Activated CD8-positive, alpha-beta memory T cell treated with anti-CD3 and anti-CD28 coated beads, Interleukin-2, amount 10 ng/mL, durations not matched to agents 7 days and 5 days (primary cell): ENCODE data around the gene MEIS1. TPM values are rescaled to one million over a fixed set of nuclear protein-coding genes. Genes with fewer than 3 reads are reported as not detected.
A peak's percentile ranks its signal among the peaks of the same experiment; 100 is the strongest.
"Not testable (repeated sequence)": the region's sequence is repeated elsewhere in the genome, so short reads cannot be mapped to it uniquely, and the experiment has no call there.

Source experiments
- ATAC-seq: fragments of 150-1000 bp; cut with Tn5 transposase; one replicate; pipeline ENCODE4 v1.10.0; 2021; ENCODE audit warnings: moderate library complexity
- CTCF ChIA-PET: fragments of 350-600 bp; sonication (Branson Sonifier 250); formaldehyde crosslinking; loops from one replicate; lab custom pipeline; 2021; ENCODE audit warnings: antibody characterized with exemption; lab: Charles Lee
- DNase-seq: peaks from one replicate; pipeline ENCODE4 v3.0.0-alpha.2; 2020
- H3K27ac Mint-ChIP-seq: one replicate; pipeline ENCODE4 v1.8.0; 2021; ENCODE audit warnings: mild to moderate bottlenecking, mixed read lengths
- H3K27me3 Mint-ChIP-seq: one replicate; pipeline ENCODE4 v1.8.0; 2021; ENCODE audit warnings: mixed read lengths
- H3K36me3 Mint-ChIP-seq: one replicate; pipeline ENCODE4 v1.8.0; 2021; ENCODE audit warnings: mild to moderate bottlenecking, mixed read lengths
- H3K4me1 Mint-ChIP-seq: one replicate; pipeline ENCODE4 v1.8.0; 2021; ENCODE audit warnings: mixed read lengths
- H3K4me3 Mint-ChIP-seq: one replicate; pipeline ENCODE4 v1.8.0; 2021; ENCODE audit warnings: mild to moderate bottlenecking, moderate library complexity, mixed read lengths
- H3K9me3 Mint-ChIP-seq: one replicate; pipeline ENCODE4 v1.8.0; 2022; ENCODE audit warnings: low read depth, mixed read lengths
- total RNA-seq, 2 experiments: library from RNA; stranded (reverse); gene quantifications; one replicate each; pipeline ENCODE4 v1.2.3, GENCODE V29; 2021

MEIS1 gene
- total RNA-seq: not detected

- ATAC-seq (peak; percentile 86), DNase-seq (peak; percentile 72)
- Mint-ChIP-seq H3K4me1 (peaks cover 26% of the 10 kb centered on the region), H3K36me3 (peaks cover 3% of the 10 kb centered on the region), H3K9me3 (no peaks in the 10 kb centered on the region), H3K27me3 (peaks cover 95% of the 10 kb centered on the region), H3K27ac (no peak within 1 kb of the TSS), H3K4me3 (peak within 1 kb of the TSS; percentile 70)
- CTCF ChIA-PET: no interaction called here
Observed at GRCh38 chr2:66434679-66435548, at the start of gene MEIS1. Gene MEIS1, plus strand, starts transcription at chr2:66435125. Its CDS starts 732 bp downstream, at chr2:66435857.

- H3K4me3 Mint-ChIP-seq: no peak overlapping the region
- no peaks in the 10 kb centered on the region for H3K27me3 Mint-ChIP-seq
- no peak for ATAC-seq
- CTCF ChIA-PET: no interaction called here
- H3K27ac Mint-ChIP-seq: no peak overlapping the region
- H3K36me3 Mint-ChIP-seq: no peaks in the 10 kb centered on the region
- no peaks in the 10 kb centered on the region for H3K4me1 Mint-ChIP-seq
- no peak for DNase-seq
- H3K9me3 Mint-ChIP-seq: no peaks in the 10 kb centered on the region
Observed at GRCh38 chr2:66387016-66387753, 47.7 kb upstream of the MEIS1 start.

- Mint-ChIP-seq H3K4me1 (no peaks in the 10 kb centered on the region), H3K27me3 (no peaks in the 10 kb centered on the region), H3K9me3 (no peaks in the 10 kb centered on the region), H3K4me3 (no peak overlapping the region), H3K36me3 (no peaks in the 10 kb centered on the region), H3K27ac (no peak overlapping the region)
- DNase-seq: no peak
- CTCF ChIA-PET: no interaction called here
- no peak for ATAC-seq
Observed at GRCh38 chr2:66389651-66390131, 45.2 kb upstream of the MEIS1 start.

GRCh38 chr2:66390152-66390551 lies 44.8 kb upstream of the MEIS1 start:
- no peaks in the 10 kb centered on the region for H3K36me3 Mint-ChIP-seq
- no peak overlapping the region for H3K27ac Mint-ChIP-seq
- DNase-seq (no peak), ATAC-seq (no peak)
- H3K4me1 Mint-ChIP-seq: no peaks in the 10 kb centered on the region
- H3K4me3 Mint-ChIP-seq: no peak overlapping the region
- no peaks in the 10 kb centered on the region for H3K27me3 Mint-ChIP-seq
- CTCF ChIA-PET: no interaction called here
- no peaks in the 10 kb centered on the region for H3K9me3 Mint-ChIP-seq

- H3K4me1 Mint-ChIP-seq: no peaks in the 10 kb centered on the region
- DNase-seq (no peak), ATAC-seq (no peak)
- H3K27me3 Mint-ChIP-seq: no peaks in the 10 kb centered on the region
- H3K27ac Mint-ChIP-seq: no peak overlapping the region
- no peaks in the 10 kb centered on the region for H3K9me3 Mint-ChIP-seq
- no peak overlapping the region for H3K4me3 Mint-ChIP-seq
- H3K36me3 Mint-ChIP-seq: no peaks in the 10 kb centered on the region
- CTCF ChIA-PET: no interaction called here
Observed at GRCh38 chr2:66390811-66391210, 44.1 kb upstream of the MEIS1 start.

GRCh38 chr2:66391240-66391639 lies 43.7 kb upstream of the MEIS1 start:
- H3K27ac Mint-ChIP-seq, H3K4me1 Mint-ChIP-seq, H3K9me3 Mint-ChIP-seq, H3K36me3 Mint-ChIP-seq, ATAC-seq, H3K27me3 Mint-ChIP-seq, DNase-seq, H3K4me3 Mint-ChIP-seq, CTCF ChIA-PET: not testable (repeated sequence)

GRCh38 chr2:66405473-66405872 lies 29.5 kb upstream of the MEIS1 start:
- no peak for ATAC-seq
- CTCF ChIA-PET: no interaction called here
- Mint-ChIP-seq H3K9me3 (peaks cover 6% of the 10 kb centered on the region), H3K4me3 (no peak overlapping the region), H3K27ac (no peak overlapping the region), H3K4me1 (no peaks in the 10 kb centered on the region), H3K27me3 (no peaks in the 10 kb centered on the region), H3K36me3 (no peaks in the 10 kb centered on the region)
- no peak for DNase-seq

- Mint-ChIP-seq H3K27ac (no peak overlapping the region), H3K4me1 (no peaks in the 10 kb centered on the region), H3K4me3 (no peak overlapping the region), H3K27me3 (no peaks in the 10 kb centered on the region), H3K36me3 (no peaks in the 10 kb centered on the region), H3K9me3 (peaks cover 6% of the 10 kb centered on the region)
- CTCF ChIA-PET: no interaction called here
- no peak for DNase-seq
- ATAC-seq: no peak
Observed at GRCh38 chr2:66408905-66409304, 26.0 kb upstream of the MEIS1 start.

GRCh38 chr2:66412874-66413273 lies 22.1 kb upstream of the MEIS1 start:
- ATAC-seq (no peak), DNase-seq (no peak)
- peaks cover 6% of the 10 kb centered on the region for H3K9me3 Mint-ChIP-seq
- H3K4me1 Mint-ChIP-seq: no peaks in the 10 kb centered on the region
- H3K4me3 Mint-ChIP-seq: no peak overlapping the region
- CTCF ChIA-PET: no interaction called here
- no peaks in the 10 kb centered on the region for H3K36me3 Mint-ChIP-seq
- H3K27me3 Mint-ChIP-seq: no peaks in the 10 kb centered on the region
- H3K27ac Mint-ChIP-seq: no peak overlapping the region

- Mint-ChIP-seq H3K27ac (no peak overlapping the region), H3K9me3 (no peaks in the 10 kb centered on the region), H3K4me1 (no peaks in the 10 kb centered on the region), H3K27me3 (no peaks in the 10 kb centered on the region), H3K4me3 (no peak overlapping the region), H3K36me3 (no peaks in the 10 kb centered on the region)
- ATAC-seq: no peak
- no peak for DNase-seq
- CTCF ChIA-PET: no interaction called here
Observed at GRCh38 chr2:66414896-66415295, 20.0 kb upstream of the MEIS1 start.

GRCh38 chr2:66418381-66418780 lies 16.5 kb upstream of the MEIS1 start:
- no peaks in the 10 kb centered on the region for H3K9me3 Mint-ChIP-seq
- H3K36me3 Mint-ChIP-seq: no peaks in the 10 kb centered on the region

GRCh38 chr2:66421612-66422011 lies 13.3 kb upstream of the MEIS1 start:
- no peaks in the 10 kb centered on the region for H3K36me3 Mint-ChIP-seq
- H3K27ac Mint-ChIP-seq: no peak overlapping the region
- DNase-seq: no peak
- CTCF ChIA-PET: no interaction called here
- ATAC-seq: no peak
- no peak overlapping the region for H3K4me3 Mint-ChIP-seq
- H3K27me3 Mint-ChIP-seq: peaks cover 28% of the 10 kb centered on the region
- H3K4me1 Mint-ChIP-seq: no peaks in the 10 kb centered on the region
- H3K9me3 Mint-ChIP-seq: no peaks in the 10 kb centered on the region

More at GRCh38 chr2:66418381-66418780, 16.5 kb upstream of the MEIS1 start:
- CTCF ChIA-PET: interaction anchor here (0.6 to 1.5 kb wide), 2 partner anchors 10 to 415 kb away, joined by 3 to 6 read pairs; no protein-coding TSS in a partner anchor
- peaks cover 8% of the 10 kb centered on the region for H3K27me3 Mint-ChIP-seq
- H3K4me1 Mint-ChIP-seq: no peaks in the 10 kb centered on the region
- H3K4me3 Mint-ChIP-seq: no peak overlapping the region
- ATAC-seq: no peak
- H3K27ac Mint-ChIP-seq: no peak overlapping the region
- DNase-seq: no peak

- no peak overlapping the region for H3K27ac Mint-ChIP-seq
- no peak for ATAC-seq
- DNase-seq: no peak
- H3K9me3 Mint-ChIP-seq: no peaks in the 10 kb centered on the region
- H3K36me3 Mint-ChIP-seq: no peaks in the 10 kb centered on the region
- peaks cover 41% of the 10 kb centered on the region for H3K27me3 Mint-ChIP-seq
- CTCF ChIA-PET: no interaction called here
- H3K4me1 Mint-ChIP-seq: no peaks in the 10 kb centered on the region
- no peak overlapping the region for H3K4me3 Mint-ChIP-seq
Observed at GRCh38 chr2:66423391-66424124, 11.4 kb upstream of the MEIS1 start.
